ENCODE results near the gene BOLA3.

Gene BOLA3

DNA sequence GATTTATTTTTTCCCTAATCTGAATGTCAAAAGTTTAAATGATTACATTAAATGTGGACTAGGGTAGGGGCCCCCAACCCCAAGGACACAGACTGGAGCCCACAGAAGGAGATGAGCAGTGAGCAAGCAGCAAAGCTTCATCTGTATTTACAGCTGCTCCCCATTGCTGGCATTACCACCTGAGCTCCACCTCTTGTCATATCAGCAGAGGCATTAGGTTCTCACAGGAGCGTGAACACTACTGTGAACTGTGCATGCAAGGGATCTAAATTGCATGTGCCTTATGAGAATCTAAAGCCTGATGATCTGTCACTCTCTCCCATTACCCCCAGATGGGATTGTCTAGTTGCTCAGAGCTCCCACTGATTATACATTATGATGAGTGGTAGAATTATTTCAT is 27.2 kb upstream of the BOLA3 start:
- H3K4me3 ChIP-seq (ENCODE audit: low read depth, low read length) = no peak overlapping the region
- no peak for DNase-seq (ENCODE audit: low read depth, low spot score)
- in situ Hi-C loops (cut with HindIII; ENCODE audit: low sequenced_read_pairs) = no loop called here
- TF ChIP-seq, protein P1, sequence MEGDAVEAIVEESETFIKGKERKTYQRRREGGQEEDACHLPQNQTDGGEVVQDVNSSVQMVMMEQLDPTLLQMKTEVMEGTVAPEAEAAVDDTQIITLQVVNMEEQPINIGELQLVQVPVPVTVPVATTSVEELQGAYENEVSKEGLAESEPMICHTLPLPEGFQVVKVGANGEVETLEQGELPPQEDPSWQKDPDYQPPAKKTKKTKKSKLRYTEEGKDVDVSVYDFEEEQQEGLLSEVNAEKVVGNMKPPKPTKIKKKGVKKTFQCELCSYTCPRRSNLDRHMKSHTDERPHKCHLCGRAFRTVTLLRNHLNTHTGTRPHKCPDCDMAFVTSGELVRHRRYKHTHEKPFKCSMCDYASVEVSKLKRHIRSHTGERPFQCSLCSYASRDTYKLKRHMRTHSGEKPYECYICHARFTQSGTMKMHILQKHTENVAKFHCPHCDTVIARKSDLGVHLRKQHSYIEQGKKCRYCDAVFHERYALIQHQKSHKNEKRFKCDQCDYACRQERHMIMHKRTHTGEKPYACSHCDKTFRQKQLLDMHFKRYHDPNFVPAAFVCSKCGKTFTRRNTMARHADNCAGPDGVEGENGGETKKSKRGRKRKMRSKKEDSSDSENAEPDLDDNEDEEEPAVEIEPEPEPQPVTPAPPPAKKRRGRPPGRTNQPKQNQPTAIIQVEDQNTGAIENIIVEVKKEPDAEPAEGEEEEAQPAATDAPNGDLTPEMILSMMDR (IDR thresholded peaks at IDR 0.05; ENCODE audit: low read depth, low read length) = no peak

DNA sequence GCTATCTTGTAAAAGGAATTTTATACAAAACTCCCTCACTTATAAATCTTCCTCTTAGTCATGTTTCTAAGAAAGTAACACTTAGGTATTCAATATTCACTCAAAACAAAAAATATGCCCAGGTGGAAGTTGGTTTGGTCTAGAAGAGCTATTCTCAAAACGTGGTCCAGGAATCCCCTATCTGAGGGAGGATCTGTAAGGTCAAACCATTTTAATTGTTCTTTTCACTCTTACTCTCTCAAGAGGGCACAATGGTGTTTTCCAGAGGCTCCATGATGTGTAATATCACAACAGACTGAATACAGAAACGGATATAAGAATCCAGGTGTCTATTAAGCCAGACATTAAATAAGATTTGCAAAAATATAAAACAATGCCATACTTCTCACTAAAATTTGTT is 21.0 kb upstream of the BOLA3 start:
- H3K4me3 ChIP-seq (ENCODE audit: low read depth, low read length) = no peak overlapping the region
- TF ChIP-seq, protein P1 (IDR thresholded peaks at IDR 0.05; ENCODE audit: low read depth, low read length) = no peak
- in situ Hi-C loops (cut with HindIII; ENCODE audit: low sequenced_read_pairs) = no loop called here
- DNase-seq (ENCODE audit: low read depth, low spot score) = no peak

DNA sequence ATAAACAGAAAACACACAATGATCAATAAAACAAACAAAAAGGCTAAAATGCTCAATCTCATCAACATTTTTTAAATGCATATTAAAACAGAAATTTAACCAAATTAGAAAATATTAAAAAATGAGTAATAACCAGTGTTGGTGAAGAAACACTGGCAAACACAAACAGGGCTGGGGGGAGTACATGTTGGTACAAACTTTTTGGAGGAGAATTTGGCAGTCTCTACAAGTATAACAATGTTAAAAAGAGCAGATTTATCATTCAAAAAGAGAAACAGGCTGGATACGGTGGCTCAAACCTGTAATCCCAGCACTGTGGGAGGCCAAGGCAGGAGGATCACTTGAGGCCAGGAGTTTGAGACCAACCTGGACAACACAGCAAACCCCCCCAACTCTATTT is 17.0 kb upstream of the BOLA3 start:
- in situ Hi-C loops (cut with HindIII; ENCODE audit: low sequenced_read_pairs) = no loop called here
- H3K4me3 ChIP-seq (ENCODE audit: low read depth, low read length) = no peak overlapping the region
- TF ChIP-seq, protein P1 (IDR thresholded peaks at IDR 0.05; ENCODE audit: low read depth, low read length) = no peak
- DNase-seq (ENCODE audit: low read depth, low spot score) = no peak

DNA sequence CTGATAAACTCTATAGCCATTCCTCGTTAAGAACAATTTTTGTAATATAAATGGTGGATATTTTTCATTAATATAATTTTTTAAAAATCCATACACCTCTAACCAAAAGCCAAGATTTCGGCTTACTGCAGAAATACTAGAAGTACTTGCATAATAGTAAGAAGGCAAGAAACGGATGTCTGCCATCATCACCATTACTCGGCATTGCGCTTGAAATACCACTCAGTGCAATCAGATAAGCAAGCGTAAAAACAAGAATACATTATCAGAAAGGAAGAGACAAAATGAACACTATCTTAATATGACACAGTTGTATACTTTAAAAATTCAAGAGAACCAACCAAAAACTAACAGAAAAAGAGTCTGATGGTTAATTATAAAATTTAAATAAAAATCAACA is 15.2 kb upstream of the BOLA3 start:
- in situ Hi-C loops (cut with HindIII; ENCODE audit: low sequenced_read_pairs) = no loop called here
- TF ChIP-seq, protein P1 (IDR thresholded peaks at IDR 0.05; ENCODE audit: low read depth, low read length) = no peak
- H3K4me3 ChIP-seq (ENCODE audit: low read depth, low read length) = no peak overlapping the region
- DNase-seq (ENCODE audit: low read depth, low spot score) = no peak

DNA sequence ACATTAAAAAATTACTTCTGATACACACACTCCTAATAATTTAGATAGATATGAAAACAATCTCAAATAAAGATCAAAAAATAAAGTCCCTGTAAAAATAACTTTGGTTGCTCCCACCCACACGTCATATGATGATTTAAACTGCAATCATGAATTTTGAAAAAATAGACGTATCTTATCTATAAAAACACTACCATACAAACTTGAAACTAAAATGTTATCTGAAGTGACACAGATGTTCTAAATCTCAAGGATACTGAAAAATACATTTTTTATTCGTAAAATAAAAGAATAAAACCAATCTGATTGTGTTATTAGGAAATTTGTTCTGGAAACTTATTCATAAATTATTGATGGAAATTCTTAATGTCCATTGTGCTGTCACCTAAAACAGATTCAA is 8.1 kb upstream of the BOLA3 start:
- no peak for DNase-seq (ENCODE audit: low read depth, low spot score)
- TF ChIP-seq, protein P1 (IDR thresholded peaks at IDR 0.05; ENCODE audit: low read depth, low read length) = no peak
- in situ Hi-C loops (cut with HindIII; ENCODE audit: low sequenced_read_pairs) = no loop called here
- H3K4me3 ChIP-seq (ENCODE audit: low read depth, low read length) = no peak overlapping the region

DNA sequence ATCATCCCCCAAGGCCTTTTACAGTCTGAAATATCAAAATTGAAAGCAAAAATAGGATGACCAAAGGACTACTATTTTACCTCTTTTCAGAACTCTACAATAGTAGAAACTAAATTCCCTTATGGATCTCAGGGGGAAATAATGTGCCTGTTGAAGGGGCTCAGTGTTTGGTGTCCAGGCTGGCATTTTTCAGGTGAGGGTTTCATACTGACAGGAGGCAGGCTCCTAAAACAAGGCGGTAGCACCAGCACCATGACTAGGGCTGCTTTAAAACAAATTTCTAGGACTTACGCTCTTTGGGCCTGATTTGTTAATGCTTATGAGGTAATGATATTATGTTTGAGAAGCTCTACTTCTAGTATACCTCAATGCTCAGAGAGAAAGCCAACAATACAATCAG is 5.2 kb upstream of the BOLA3 start:
- H3K4me3 ChIP-seq (ENCODE audit: low read depth, low read length) = no peak overlapping the region
- in situ Hi-C loops (cut with HindIII; ENCODE audit: low sequenced_read_pairs) = no loop called here
- no peak for DNase-seq (ENCODE audit: low read depth, low spot score)
- TF ChIP-seq, protein P1 (IDR thresholded peaks at IDR 0.05; ENCODE audit: low read depth, low read length) = no peak
